Vagina (tissue), 2 donors: ENCODE data around the gene FAM120A.

Experiments
- POLR2A ChIP-seq, 2 donors: fragments of 450-650 bp; IDR thresholded peaks; one replicate each; pipeline ENCODE4 v1.6.1; 2017; ENCODE audit warnings: antibody characterized with exemption in 2 of 2, mild to moderate bottlenecking in 2 of 2, moderate library complexity in 2 of 2
- POLR2AphosphoS5 ChIP-seq, 2 donors: sonication (generic); formaldehyde crosslinking; IDR thresholded peaks; one replicate each; pipeline ENCODE4 v1.9.0; 2017; ENCODE audit warnings: antibody characterized with exemption in 2 of 2, mild to moderate bottlenecking in 2 of 2, low read depth in 1 of 2; ENCODE audit not compliant: insufficient read depth in 1 of 2

- TF ChIP-seq POLR2A (IDR thresholded peaks at IDR 0.05) (no peak), POLR2AphosphoS5 (IDR thresholded peaks at IDR 0.05; ENCODE audit: insufficient read depth in 1 of 2, low read depth in 1 of 2) (no peak)
Observed at GRCh38 chr9:93500571-93501298, 49.2 kb downstream of the FAM120A start.
